DOHH2 (cell line): Measurements from ENCODE around the gene ZNF335.

Experiments used
- CTCF ChIP-seq: fragments of 200-600 bp; sonication (generic); IDR thresholded peaks from one replicate; pipeline ENCODE4 v1.5.1; 2014; ENCODE audit warnings: antibody characterized with exemption, mild to moderate bottlenecking, low read depth, low read length; ENCODE audit not compliant: poor library complexity, severe bottlenecking
- EZH2phosphoT487 ChIP-seq: fragments of 200-600 bp; sonication (generic); IDR thresholded peaks from 2 replicates; pipeline ENCODE4 v1.6.1; 2017; ENCODE audit warnings: borderline replicate concordance, mild to moderate bottlenecking, antibody characterized with exemption, low read length, moderate library complexity, mixed read lengths

- TF ChIP-seq CTCF (no peak), EZH2phosphoT487 (no peak)
Observed at GRCh38 chr20:45934046-45934585, 37.9 kb downstream of the ZNF335 start.
